ENCODE data around the gene GMIP. TPM values are rescaled to one million over a fixed set of nuclear protein-coding genes. Genes with fewer than 3 reads are reported as not detected.
"Not testable (repeated sequence)": the region's sequence is repeated elsewhere in the genome, so short reads cannot be mapped to it uniquely, and the experiment has no call there.

GMIP gene, protein sequence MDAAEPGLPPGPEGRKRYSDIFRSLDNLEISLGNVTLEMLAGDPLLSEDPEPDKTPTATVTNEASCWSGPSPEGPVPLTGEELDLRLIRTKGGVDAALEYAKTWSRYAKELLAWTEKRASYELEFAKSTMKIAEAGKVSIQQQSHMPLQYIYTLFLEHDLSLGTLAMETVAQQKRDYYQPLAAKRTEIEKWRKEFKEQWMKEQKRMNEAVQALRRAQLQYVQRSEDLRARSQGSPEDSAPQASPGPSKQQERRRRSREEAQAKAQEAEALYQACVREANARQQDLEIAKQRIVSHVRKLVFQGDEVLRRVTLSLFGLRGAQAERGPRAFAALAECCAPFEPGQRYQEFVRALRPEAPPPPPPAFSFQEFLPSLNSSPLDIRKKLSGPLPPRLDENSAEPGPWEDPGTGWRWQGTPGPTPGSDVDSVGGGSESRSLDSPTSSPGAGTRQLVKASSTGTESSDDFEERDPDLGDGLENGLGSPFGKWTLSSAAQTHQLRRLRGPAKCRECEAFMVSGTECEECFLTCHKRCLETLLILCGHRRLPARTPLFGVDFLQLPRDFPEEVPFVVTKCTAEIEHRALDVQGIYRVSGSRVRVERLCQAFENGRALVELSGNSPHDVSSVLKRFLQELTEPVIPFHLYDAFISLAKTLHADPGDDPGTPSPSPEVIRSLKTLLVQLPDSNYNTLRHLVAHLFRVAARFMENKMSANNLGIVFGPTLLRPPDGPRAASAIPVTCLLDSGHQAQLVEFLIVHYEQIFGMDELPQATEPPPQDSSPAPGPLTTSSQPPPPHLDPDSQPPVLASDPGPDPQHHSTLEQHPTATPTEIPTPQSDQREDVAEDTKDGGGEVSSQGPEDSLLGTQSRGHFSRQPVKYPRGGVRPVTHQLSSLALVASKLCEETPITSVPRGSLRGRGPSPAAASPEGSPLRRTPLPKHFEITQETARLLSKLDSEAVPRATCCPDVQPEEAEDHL
- 10 to 100 TPM; 78.6 to 79.4 TPM for total RNA-seq

DNA sequence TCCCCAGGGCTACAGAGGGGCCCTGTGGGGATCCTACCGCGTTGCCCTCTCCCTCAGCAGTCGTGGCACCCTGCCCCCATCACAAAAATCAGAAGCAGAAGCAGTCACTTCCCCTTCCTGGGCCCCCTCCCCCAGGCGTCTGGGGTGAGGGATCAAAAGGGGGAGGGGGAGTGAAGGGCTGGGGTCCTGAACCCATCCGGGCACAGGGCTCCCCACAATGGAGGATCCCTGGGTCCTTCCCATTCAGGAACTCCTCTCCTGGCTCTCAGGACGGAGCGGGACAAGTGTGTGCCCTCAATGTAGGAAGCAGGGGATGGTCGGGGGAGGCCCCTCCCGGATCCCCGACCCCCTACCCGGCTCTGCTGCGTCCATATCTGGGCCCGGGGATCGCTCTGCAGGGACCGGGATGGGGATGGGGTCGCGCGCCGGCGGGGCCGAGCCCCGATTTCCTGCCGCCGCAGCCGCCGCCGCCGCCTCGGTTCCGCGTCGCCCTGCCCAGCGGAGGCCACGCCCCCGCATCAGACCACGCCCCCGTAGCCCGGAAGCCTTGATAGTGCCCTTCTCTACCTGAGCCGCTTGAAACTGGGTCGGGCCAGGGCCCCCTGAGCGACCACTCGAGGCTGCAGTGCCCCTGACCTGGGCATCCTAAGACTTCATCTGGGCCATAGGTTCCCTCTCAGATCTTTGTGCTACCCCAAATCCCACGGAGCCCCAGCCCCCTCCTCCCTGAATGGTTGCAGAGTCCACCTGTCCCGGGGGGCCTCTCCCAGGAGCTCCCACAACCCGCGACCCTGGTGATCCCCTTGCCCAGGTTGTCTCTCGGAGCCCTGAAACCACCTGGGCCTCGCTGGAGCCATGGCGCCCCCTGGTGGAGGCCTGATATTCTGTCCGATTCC is at the start of gene GMIP:
TSS of gene GMIP (minus strand) at position 500 of the 896 bp plus-strand sequence. CDS start at position 372, 128 bp downstream.
- intact Hi-C loops (cut with micrococcal nuclease): loop anchor here (1.0 to 2.0 kb wide), 5 partner anchors 17 to 111 kb away; no protein-coding TSS in a partner anchor
- Mint-ChIP-seq H3K4me3 (peak within 1 kb of the TSS; percentile 99), H3K4me1 (ENCODE audit: low read depth) (peaks cover 12% of the 10 kb centered on the region), H3K9me3 (no peaks in the 10 kb centered on the region), H3K36me3 (peaks cover 30% of the 10 kb centered on the region), H3K27me3 (no peaks in the 10 kb centered on the region), H3K27ac (peak within 1 kb of the TSS; percentile 98)
- POLR2A ChIA-PET: interaction anchor here (1.1 to 1.5 kb wide), 4 partner anchors 15 to 111 kb away, joined by 3 to 8 read pairs (median 4); partner anchors contain the start of gene ATP13A1
- DNase-seq: peak; percentile 89
- CTCF ChIA-PET: interaction anchor here (0.5 to 3.8 kb wide), 27 partner anchors 9 to 317 kb away, joined by 3 to 65 read pairs (median 4); partner anchors contain the start of genes NDUFA13, YJEFN3 and ZNF101

GRCh38 chr19:19691683-19692082 is 48.2 kb upstream of the GMIP start:
- ChIA-PET POLR2A (no interaction called here), CTCF (no interaction called here)
- intact Hi-C loops (cut with micrococcal nuclease): no loop called here
- no peaks in the 10 kb centered on the region for H3K4me1 Mint-ChIP-seq (ENCODE audit: low read depth)
- H3K27ac Mint-ChIP-seq: no peak overlapping the region
- no peaks in the 10 kb centered on the region for H3K27me3 Mint-ChIP-seq
- H3K9me3 Mint-ChIP-seq: peaks cover 13% of the 10 kb centered on the region
- H3K4me3 Mint-ChIP-seq: no peak overlapping the region
- H3K36me3 Mint-ChIP-seq: peaks cover 7% of the 10 kb centered on the region
- no peak for DNase-seq

DNA sequence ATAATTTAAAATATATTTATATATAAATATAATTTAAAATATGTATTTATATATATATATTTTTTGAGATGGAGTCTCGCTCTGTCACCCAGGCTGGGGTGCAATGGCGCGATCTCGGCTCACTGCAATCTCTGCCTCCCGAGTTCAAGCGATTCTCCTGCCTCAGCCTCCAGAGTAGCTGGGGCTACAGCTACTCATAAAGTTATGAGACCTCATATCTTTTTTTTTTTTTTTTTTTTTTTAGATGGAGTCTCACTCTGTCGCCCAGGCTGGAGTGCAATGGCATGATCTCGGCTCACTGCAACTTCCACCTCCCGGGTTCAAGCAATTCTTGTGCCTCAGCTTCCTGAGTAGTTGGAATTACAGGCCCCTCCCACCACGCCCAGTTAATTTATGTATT is 45.6 kb upstream of the GMIP start:
- H3K36me3 Mint-ChIP-seq: peaks cover 15% of the 10 kb centered on the region
- POLR2A ChIA-PET; H3K4me1 Mint-ChIP-seq (ENCODE audit: low read depth); H3K27me3 Mint-ChIP-seq; intact Hi-C loops (cut with micrococcal nuclease); CTCF ChIA-PET; DNase-seq; H3K4me3 Mint-ChIP-seq; H3K27ac Mint-ChIP-seq: not testable (repeated sequence)
- peaks cover 24% of the 10 kb centered on the region for H3K9me3 Mint-ChIP-seq

DNA sequence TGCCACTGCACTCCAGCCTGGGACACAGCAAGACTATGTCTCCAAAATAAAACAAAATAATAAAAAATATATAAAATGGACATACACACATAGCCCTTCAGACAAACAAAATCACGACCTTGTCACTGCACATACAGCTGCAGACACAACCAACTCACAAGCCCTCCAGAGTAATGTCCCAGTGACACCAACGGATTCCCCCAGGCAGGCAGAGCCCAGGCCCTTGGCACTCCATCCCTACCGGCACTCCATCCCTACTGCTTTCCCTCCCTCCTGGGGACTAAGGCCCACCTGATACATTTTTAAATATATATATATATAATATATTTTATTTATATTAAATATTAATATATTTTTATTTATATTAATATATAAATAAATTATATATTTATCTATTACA is 43.6 kb upstream of the GMIP start:
- Mint-ChIP-seq H3K27me3 (no peaks in the 10 kb centered on the region), H3K9me3 (peaks cover 37% of the 10 kb centered on the region), H3K27ac (no peak overlapping the region), H3K4me1 (ENCODE audit: low read depth) (no peaks in the 10 kb centered on the region), H3K4me3 (no peak overlapping the region), H3K36me3 (peaks cover 34% of the 10 kb centered on the region)
- intact Hi-C loops (cut with micrococcal nuclease): no loop called here
- ChIA-PET POLR2A (interaction anchor here (0.6 kb wide), 1 partner anchor 20 kb away, joined by 3 read pairs; no protein-coding TSS in a partner anchor), CTCF (no interaction called here)
- DNase-seq: no peak

- intact Hi-C loops (cut with micrococcal nuclease): no loop called here
- no peaks in the 10 kb centered on the region for H3K4me1 Mint-ChIP-seq (ENCODE audit: low read depth)
- CTCF ChIA-PET: interaction anchor here (0.7 kb wide), 1 partner anchor 43 kb away, joined by 3 read pairs; the partner anchor contains the start of gene GMIP
- peaks cover 37% of the 10 kb centered on the region for H3K36me3 Mint-ChIP-seq
- no peak for DNase-seq
- peaks cover 37% of the 10 kb centered on the region for H3K9me3 Mint-ChIP-seq
- H3K4me3 Mint-ChIP-seq: no peak overlapping the region
- no peaks in the 10 kb centered on the region for H3K27me3 Mint-ChIP-seq
- H3K27ac Mint-ChIP-seq: no peak overlapping the region
- POLR2A ChIA-PET: interaction anchor here (0.6 kb wide), 1 partner anchor 20 kb away, joined by 3 read pairs; no protein-coding TSS in a partner anchor
Measured at GRCh38 chr19:19686580-19686979, 43.1 kb upstream of the GMIP start.

GRCh38 chr19:19686119-19686518 is 42.7 kb upstream of the GMIP start:
- H3K36me3 Mint-ChIP-seq: peaks cover 41% of the 10 kb centered on the region
- H3K4me1 Mint-ChIP-seq (ENCODE audit: low read depth); H3K27ac Mint-ChIP-seq: not testable (repeated sequence)

DNA sequence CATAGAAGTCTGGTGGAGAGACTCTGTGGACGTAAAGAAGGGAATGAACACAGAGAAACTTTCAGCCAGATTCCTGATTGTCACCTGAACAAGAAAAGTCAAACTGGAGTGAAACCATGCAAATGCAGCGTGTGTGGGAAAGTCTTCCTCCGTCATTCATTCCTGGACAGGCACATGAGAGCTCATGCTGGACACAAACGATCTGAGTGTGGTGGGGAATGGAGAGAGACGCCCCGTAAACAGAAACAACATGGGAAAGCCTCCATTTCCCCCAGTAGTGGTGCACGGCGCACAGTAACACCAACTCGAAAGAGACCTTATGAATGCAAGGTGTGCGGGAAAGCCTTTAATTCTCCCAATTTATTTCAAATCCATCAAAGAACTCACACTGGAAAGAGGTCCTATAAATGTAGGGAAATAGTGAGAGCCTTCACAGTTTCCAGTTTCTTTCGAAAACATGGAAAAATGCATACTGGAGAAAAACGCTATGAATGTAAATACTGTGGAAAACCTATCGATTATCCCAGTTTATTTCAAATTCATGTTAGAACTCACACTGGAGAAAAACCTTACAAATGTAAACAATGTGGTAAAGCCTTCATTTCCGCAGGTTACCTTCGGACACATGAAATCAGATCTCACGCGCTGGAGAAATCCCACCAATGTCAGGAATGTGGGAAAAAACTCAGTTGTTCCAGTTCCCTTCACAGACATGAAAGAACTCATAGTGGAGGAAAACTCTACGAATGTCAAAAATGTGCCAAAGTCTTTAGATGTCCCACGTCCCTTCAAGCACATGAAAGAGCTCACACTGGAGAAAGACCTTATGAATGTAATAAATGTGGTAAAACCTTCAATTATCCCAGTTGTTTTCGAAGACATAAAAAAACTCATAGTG is 36.0 kb upstream of the GMIP start:
- peaks cover 76% of the 10 kb centered on the region for H3K9me3 Mint-ChIP-seq
- peak overlapping the region; percentile 39 for H3K27ac Mint-ChIP-seq
- ChIA-PET CTCF (no interaction called here), POLR2A (no interaction called here)
- intact Hi-C loops (cut with micrococcal nuclease): no loop called here
- H3K36me3 Mint-ChIP-seq: peaks cover 93% of the 10 kb centered on the region
- H3K4me3 Mint-ChIP-seq: no peak overlapping the region
- peaks cover 21% of the 10 kb centered on the region for H3K4me1 Mint-ChIP-seq (ENCODE audit: low read depth)
- H3K27me3 Mint-ChIP-seq: no peaks in the 10 kb centered on the region
- no peak for DNase-seq

More at GRCh38 chr19:19686119-19686518, 42.7 kb upstream of the GMIP start:
- CTCF ChIA-PET: interaction anchor here (0.7 kb wide), 1 partner anchor 43 kb away, joined by 3 read pairs; the partner anchor contains the start of gene GMIP
- intact Hi-C loops (cut with micrococcal nuclease); H3K4me3 Mint-ChIP-seq; DNase-seq; H3K27me3 Mint-ChIP-seq: not testable (repeated sequence)
- POLR2A ChIA-PET: interaction anchor here (0.6 kb wide), 1 partner anchor 21 kb away, joined by 3 read pairs; no protein-coding TSS in a partner anchor
- peaks cover 42% of the 10 kb centered on the region for H3K9me3 Mint-ChIP-seq

- CTCF ChIA-PET: no interaction called here
Measured at GRCh38 chr19:19677579-19677978, 34.1 kb upstream of the GMIP start.

DNA sequence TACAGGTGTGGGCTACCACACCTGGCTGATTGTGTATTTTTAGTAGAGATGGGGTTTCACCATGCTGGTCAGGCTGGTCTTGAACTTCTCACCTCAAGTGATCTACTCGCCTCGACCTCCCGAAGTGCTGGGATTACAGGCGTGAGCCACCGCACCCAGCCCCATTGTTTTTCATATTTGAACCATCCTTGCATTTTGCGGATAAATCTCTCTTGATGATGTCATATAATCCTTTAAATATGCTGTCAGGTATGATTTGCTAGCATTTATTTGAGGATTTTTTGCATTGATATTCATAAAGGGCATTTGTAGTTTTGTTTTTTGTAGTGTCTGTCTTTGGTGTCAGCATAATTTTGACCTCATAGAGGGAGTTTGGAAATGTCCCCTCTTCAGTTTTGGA is 30.9 kb upstream of the GMIP start:
- H3K36me3 Mint-ChIP-seq: peaks cover 91% of the 10 kb centered on the region
- ChIA-PET CTCF (no interaction called here), POLR2A (no interaction called here)
- intact Hi-C loops (cut with micrococcal nuclease): no loop called here
- H3K4me1 Mint-ChIP-seq (ENCODE audit: low read depth): peaks cover 43% of the 10 kb centered on the region
- no peaks in the 10 kb centered on the region for H3K27me3 Mint-ChIP-seq
- peaks cover 54% of the 10 kb centered on the region for H3K9me3 Mint-ChIP-seq
- no peak for DNase-seq
- no peak overlapping the region for H3K4me3 Mint-ChIP-seq
- H3K27ac Mint-ChIP-seq: peak overlapping the region; percentile 42

More at GRCh38 chr19:19677579-19677978, 34.1 kb upstream of the GMIP start:
- H3K4me1 Mint-ChIP-seq (ENCODE audit: low read depth): peaks cover 25% of the 10 kb centered on the region
- H3K36me3 Mint-ChIP-seq: peaks cover 93% of the 10 kb centered on the region
- no peaks in the 10 kb centered on the region for H3K27me3 Mint-ChIP-seq
- no peak for DNase-seq
- POLR2A ChIA-PET: no interaction called here
- H3K4me3 Mint-ChIP-seq: no peak overlapping the region
- H3K9me3 Mint-ChIP-seq: peaks cover 66% of the 10 kb centered on the region
- H3K27ac Mint-ChIP-seq: peak overlapping the region; percentile 42
- intact Hi-C loops (cut with micrococcal nuclease): no loop called here

GRCh38 chr19:19672816-19673215 is 29.4 kb upstream of the GMIP start:
- DNase-seq: peak; percentile 41
- Mint-ChIP-seq H3K4me1 (ENCODE audit: low read depth) (peaks cover 49% of the 10 kb centered on the region), H3K27me3 (no peaks in the 10 kb centered on the region), H3K9me3 (peaks cover 39% of the 10 kb centered on the region), H3K36me3 (peaks cover 79% of the 10 kb centered on the region), H3K27ac (peak overlapping the region; percentile 8), H3K4me3 (no peak overlapping the region)
- ChIA-PET CTCF (interaction anchor here (0.5 kb wide), 1 partner anchor 169 kb away, joined by 3 read pairs; no protein-coding TSS in a partner anchor), POLR2A (interaction anchor here (0.6 kb wide), 1 partner anchor 194 kb away, joined by 3 read pairs; no protein-coding TSS in a partner anchor)
- intact Hi-C loops (cut with micrococcal nuclease): no loop called here
